Measurements from ENCODE around the gene IL18. TPM values are rescaled to one million over a fixed set of nuclear protein-coding genes. Genes with fewer than 3 reads are reported as not detected.

The IL18 gene
- total and polyA plus RNA-seq, 2 of the 8 experiments (the other 6 are each of a cell fraction or from before 2014, with no cell fraction given), result 0.29 to 0.84 TPM

DNA sequence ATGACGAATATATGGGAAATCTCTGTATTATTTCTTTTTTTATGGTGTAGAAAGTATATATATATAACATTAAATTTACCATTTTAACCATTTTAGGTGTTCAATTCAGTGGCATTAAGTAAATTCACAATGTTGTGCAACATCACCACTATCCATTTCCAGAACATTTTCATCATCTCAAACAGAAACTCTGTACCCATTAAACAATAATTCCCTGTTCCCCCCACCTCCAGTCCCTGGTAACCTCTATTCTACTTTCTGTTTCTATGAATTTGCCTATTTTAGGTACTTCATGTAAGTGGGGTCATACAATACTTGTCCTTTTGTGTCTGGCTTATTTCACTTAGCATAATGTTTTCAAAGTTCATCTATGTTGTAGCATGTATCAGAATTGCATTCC lies 47.0 kb upstream of the IL18 start:
- H2BK15ac ChIP-seq (ENCODE audit: low read length), result no peak overlapping the region
- no peaks in the 10 kb centered on the region for H3K79me1 ChIP-seq (ENCODE audit: low read depth, low read length)
- H2BK20ac ChIP-seq (ENCODE audit: low read length), result no peak overlapping the region
- no peak overlapping the region for H2AK5ac ChIP-seq (ENCODE audit: low read depth, low read length)
- no peak overlapping the region for H3K4me3 ChIP-seq (ENCODE audit: extremely low read depth in 1 of 4, insufficient read depth in 2 of 4, low read depth in 3 of 4, low read length in 4 of 4)
- ChIA-PET CTCF (ENCODE audit: partially characterized antibody) (no interaction called here), POLR2A (ENCODE audit: partially characterized antibody) (no interaction called here)
- no peak overlapping the region for H2BK120ac ChIP-seq (replicated peaks; ENCODE audit: low read depth, low read length)
- no peaks in the 10 kb centered on the region for H3K79me2 ChIP-seq (ENCODE audit: control insufficient read depth in 1 of 2, insufficient read depth in 2 of 2, low read length in 2 of 2)
- no peak overlapping the region for H3K4ac ChIP-seq (replicated peaks; ENCODE audit: insufficient read length, low read depth, low read length)
- H3K4me2 ChIP-seq (ENCODE audit: insufficient read depth in 1 of 2, low read depth in 2 of 2, low read length in 2 of 2), result no peak overlapping the region
- no peak for TF ChIP-seq EP300 (IDR thresholded peaks at IDR 0.05; ENCODE audit: borderline replicate concordance in 1 of 2, low read depth in 2 of 2, low read length in 2 of 2)
- no peak overlapping the region for H2BK5ac ChIP-seq (ENCODE audit: low read depth, low read length)
- H3K14ac ChIP-seq (ENCODE audit: insufficient read length), result no peak overlapping the region
- no peak overlapping the region for H3K27ac ChIP-seq (ENCODE audit: low read depth, low read length)
- DNase-seq (ENCODE audit: low read depth in 1 of 2, low spot score in 2 of 2), result no peak
- no peak overlapping the region for H4K8ac ChIP-seq (ENCODE audit: extremely low read depth, insufficient read depth, low read length)
- no peak overlapping the region for H3K18ac ChIP-seq (ENCODE audit: extremely low read depth, low read length)
- FAIRE-seq, result no peak
- no peaks in the 10 kb centered on the region for H3K27me3 ChIP-seq (replicated peaks in 1 of 4; ENCODE audit: control insufficient read depth in 3 of 4, extremely low read depth in 1 of 4, insufficient read depth in 3 of 4, low read length in 3 of 4)
- H4K91ac ChIP-seq (replicated peaks; ENCODE audit: insufficient read length, low read length), result no peak overlapping the region
- peaks cover 0 to 3% (median 0%) of the 10 kb centered on the region in 4 experiments; a peak in 1 of 8 replicates for H3K36me3 ChIP-seq (ENCODE audit: control insufficient read depth in 2 of 4, insufficient read depth in 4 of 4, low read length in 3 of 4)
- H3K23me2 ChIP-seq (ENCODE audit: low read depth, low read length), result no peaks in the 10 kb centered on the region; the same call in 1 of the 2 replicates
- peaks cover 0 to 4% of the 10 kb centered on the region in 2 experiments; a peak in 1 of 4 replicates for H3K9me3 ChIP-seq (ENCODE audit: insufficient read depth in 2 of 2, low read depth in 1 of 2, low read length in 1 of 2)
- no peak overlapping the region for H2AFZ ChIP-seq (ENCODE audit: low read length)
- no peak overlapping the region for H4K5ac ChIP-seq (ENCODE audit: insufficient read length, low read depth, low read length)
- WGBS, 2 experiments (ENCODE audit: extremely low coverage in 1 of 2, insufficient coverage in 1 of 2, insufficient read length in 1 of 2, insufficient replicate concordance in 2 of 2, low coverage in 1 of 2, low lambda C conversion rate in 2 of 2, missing lambda C conversion rate in 1 of 2), result 86% methylated on average over 1 of the region's 1 CpG; no CpG with 5 or more reads in 1 of the 2 experiments
- H4K20me1 ChIP-seq (replicated peaks in 1 of 2; ENCODE audit: control insufficient read depth in 1 of 2, insufficient read depth in 2 of 2, low read length in 2 of 2), result no peaks in the 10 kb centered on the region
- no peak overlapping the region for H3K9ac ChIP-seq (replicated peaks in 1 of 4; ENCODE audit: extremely low read depth in 1 of 4, low read depth in 3 of 4, low read length in 3 of 4)
- H2BK12ac ChIP-seq (ENCODE audit: low read depth, low read length), result no peak overlapping the region
- no peaks in the 10 kb centered on the region for H3K4me1 ChIP-seq (replicated peaks in 1 of 4; ENCODE audit: control insufficient read depth in 3 of 4, insufficient read depth in 4 of 4, low read length in 3 of 4)
- no peak overlapping the region for H3K56ac ChIP-seq (replicated peaks; ENCODE audit: insufficient read length, low read depth, low read length)
- H3K23ac ChIP-seq (ENCODE audit: insufficient read length), result no peak overlapping the region

All from H1 (cell line).